Subcutaneous adipose tissue (tissue), 4 donors: ENCODE measurements around the gene GSTO2. TPM values are rescaled to one million over a fixed set of nuclear protein-coding genes. Genes with fewer than 3 reads are reported as not detected.

Experiments
- small RNA-seq: library from RNA; depleted of rRNA; stranded (forward); fragments of <200 nt; gene quantifications from one replicate; pipeline ENCODE3, GENCODE V24; 2016
- total RNA-seq, 4 donors: library from RNA; depleted of rRNA; stranded (reverse); fragments of >200 nt; gene quantifications; one replicate each; pipeline ENCODE4 v1.1.0, GENCODE V29; 2016
- TF ChIP-seq, protein P1 (sequence below): fragments of 450-650 bp; IDR thresholded peaks from one replicate; pipeline ENCODE4 v1.5.1; 2016; ENCODE audit warnings: low read depth, mild to moderate bottlenecking, control low read depth, antibody characterized with exemption, moderate library complexity

The GSTO2 gene
- total RNA-seq, 4 donors from 2014 or later, result 0.82 to 1.1 TPM; not detected in 2

DNA sequence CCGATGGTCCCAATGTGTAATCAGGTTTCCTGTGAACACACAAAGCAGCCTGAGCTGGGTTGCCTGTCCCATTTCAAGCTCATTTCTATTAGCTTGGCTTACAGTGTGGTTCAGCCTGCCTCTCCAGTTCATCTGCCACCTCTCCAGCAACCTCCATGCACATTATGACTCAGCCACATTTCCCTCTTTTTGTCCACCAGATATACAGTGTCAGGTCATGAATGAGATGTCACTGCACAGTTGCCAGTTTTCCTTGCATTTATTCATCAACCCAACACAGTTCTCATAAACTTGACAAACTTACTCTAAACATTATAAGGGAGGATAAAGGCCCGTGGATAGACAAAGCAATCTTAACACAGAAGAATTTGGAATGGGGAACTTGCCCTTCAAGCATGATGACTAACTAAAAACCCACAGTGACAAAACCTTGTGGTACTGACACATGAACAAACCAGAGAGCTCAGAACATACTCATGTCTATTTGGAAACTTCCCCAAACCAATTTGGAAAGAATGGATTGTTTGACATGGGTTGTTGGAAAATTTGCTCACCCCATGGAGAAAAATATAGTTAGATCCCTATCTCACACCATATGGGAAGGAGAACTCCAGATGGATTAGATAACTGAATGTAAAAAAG is 82.2 kb downstream of the GSTO2 start:
- TF ChIP-seq, protein P1, sequence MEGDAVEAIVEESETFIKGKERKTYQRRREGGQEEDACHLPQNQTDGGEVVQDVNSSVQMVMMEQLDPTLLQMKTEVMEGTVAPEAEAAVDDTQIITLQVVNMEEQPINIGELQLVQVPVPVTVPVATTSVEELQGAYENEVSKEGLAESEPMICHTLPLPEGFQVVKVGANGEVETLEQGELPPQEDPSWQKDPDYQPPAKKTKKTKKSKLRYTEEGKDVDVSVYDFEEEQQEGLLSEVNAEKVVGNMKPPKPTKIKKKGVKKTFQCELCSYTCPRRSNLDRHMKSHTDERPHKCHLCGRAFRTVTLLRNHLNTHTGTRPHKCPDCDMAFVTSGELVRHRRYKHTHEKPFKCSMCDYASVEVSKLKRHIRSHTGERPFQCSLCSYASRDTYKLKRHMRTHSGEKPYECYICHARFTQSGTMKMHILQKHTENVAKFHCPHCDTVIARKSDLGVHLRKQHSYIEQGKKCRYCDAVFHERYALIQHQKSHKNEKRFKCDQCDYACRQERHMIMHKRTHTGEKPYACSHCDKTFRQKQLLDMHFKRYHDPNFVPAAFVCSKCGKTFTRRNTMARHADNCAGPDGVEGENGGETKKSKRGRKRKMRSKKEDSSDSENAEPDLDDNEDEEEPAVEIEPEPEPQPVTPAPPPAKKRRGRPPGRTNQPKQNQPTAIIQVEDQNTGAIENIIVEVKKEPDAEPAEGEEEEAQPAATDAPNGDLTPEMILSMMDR, result no peak

DNA sequence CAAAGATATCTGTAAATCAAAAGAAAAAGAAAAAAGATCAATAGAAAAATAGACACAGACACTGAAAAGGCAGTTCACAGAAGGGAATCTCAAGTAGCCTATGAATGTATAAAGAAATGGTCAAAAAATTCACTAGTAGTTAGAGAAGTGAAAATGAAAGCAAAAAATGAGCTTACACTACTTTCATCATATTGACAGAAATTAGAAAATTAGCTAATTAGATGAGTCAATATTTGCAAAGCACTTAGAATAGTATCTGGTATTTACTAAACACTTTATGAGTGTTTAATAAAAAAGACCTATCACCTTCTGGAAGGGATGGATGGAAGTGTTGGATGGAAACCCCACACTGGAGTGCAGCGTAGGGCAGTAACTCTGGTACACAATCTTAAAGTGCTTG is 82.9 kb downstream of the GSTO2 start:
- TF ChIP-seq, protein P1, result no peak

DNA sequence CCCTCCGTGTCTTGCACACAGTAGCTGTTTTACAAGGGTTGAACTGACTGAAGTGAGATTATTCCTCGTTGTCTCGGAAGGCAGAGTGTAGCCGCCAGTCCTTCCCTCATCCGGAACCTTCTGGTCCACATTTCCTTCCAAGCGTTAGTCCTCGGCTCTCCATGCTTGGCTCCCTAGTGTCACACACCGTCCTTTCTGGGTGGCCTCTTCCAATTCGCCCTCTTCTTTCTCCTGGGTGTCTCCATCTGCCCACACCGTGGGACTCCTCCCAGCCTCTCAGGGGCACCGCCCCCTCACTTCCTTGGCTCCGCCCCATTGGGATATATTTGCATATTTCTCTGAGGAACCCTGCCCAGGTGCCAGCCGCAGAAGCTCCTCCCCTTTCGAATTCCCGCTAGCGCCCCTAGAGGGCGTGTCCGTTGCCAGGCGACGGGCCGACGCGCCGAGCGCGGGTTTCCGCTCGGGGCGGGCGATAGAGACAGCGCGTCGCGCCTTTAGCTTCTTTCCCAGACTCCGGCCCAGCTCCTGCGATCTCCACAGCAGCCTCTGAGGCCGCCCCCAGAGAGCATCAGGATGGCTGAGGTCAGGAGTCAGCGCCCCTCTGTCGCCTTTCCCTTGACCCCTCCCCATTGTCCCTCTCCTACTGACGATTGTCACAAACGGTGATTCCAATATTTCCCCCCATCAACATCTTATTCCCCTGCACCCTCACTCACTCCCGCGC is 84.5 kb downstream of the GSTO2 start, which contains the start of gene CFAP58:
TSS of gene CFAP58 (plus strand) at position 509 of the 724 bp plus-strand sequence. CDS start at position 574, 65 bp downstream.
- TF ChIP-seq, protein P1, result no peak

Small RNA genes within 50 kb of the gene (small RNA-seq; reads per million reads assigned to genes)
- gene MIR4482, result not detected

Other genes starting within 250 kb of the GSTO2 start
- gene COL17A1, start 183.3 kb upstream of the GSTO2 start, total RNA-seq, result under 1 TPM in 2 of 4 donors, not detected in 2; under 0.01 to 0.19 TPM
- gene SFR1, start 147.0 kb upstream of the GSTO2 start, total RNA-seq, result 10 to 100 TPM in 1 of 4 donors, 1 to 10 TPM in 3; 7.3 to 10.9 (median 8.4) TPM
- under 1 TPM in 1 of 4 donors, not detected in 3; 0.19 TPM for gene CFAP43, start 36.8 kb upstream of the GSTO2 start, total RNA-seq
- gene GSTO1, start 14.3 kb upstream of the GSTO2 start, total RNA-seq, result 100 to 1,000 TPM in 2 of 4 donors, 10 to 100 TPM in 2; 48.8 to 203 (median 88.0) TPM
- 10 to 100 TPM; 22.5 to 32.3 (median 30.9) TPM for gene ITPRIP, start 69.3 kb downstream of the GSTO2 start, total RNA-seq
- gene CFAP58, start 84.6 kb downstream of the GSTO2 start, total RNA-seq, result under 1 TPM; 0.16 to 0.66 (median 0.26) TPM